ENCODE data around the gene ENTPD6.

GRCh38 chr20:25246182-25246999 lies 50.9 kb downstream of the ENTPD6 start:
- no peak for TF ChIP-seq POLR2A (IDR thresholded peaks at IDR 0.05)
- TF ChIP-seq, protein P1, sequence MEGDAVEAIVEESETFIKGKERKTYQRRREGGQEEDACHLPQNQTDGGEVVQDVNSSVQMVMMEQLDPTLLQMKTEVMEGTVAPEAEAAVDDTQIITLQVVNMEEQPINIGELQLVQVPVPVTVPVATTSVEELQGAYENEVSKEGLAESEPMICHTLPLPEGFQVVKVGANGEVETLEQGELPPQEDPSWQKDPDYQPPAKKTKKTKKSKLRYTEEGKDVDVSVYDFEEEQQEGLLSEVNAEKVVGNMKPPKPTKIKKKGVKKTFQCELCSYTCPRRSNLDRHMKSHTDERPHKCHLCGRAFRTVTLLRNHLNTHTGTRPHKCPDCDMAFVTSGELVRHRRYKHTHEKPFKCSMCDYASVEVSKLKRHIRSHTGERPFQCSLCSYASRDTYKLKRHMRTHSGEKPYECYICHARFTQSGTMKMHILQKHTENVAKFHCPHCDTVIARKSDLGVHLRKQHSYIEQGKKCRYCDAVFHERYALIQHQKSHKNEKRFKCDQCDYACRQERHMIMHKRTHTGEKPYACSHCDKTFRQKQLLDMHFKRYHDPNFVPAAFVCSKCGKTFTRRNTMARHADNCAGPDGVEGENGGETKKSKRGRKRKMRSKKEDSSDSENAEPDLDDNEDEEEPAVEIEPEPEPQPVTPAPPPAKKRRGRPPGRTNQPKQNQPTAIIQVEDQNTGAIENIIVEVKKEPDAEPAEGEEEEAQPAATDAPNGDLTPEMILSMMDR (IDR thresholded peaks at IDR 0.05), result no peak
- no peak for TF ChIP-seq POLR2AphosphoS5 (IDR thresholded peaks at IDR 0.05)

All from breast epithelium (tissue), 3 donors.